GDM1 (cell line): ENCODE measurements around the gene TAS2R46.
"Not testable (repeated sequence)": the region's sequence is repeated elsewhere in the genome, so short reads cannot be mapped to it uniquely, and the experiment has no call there.

Source experiments
- DNase-seq: peaks from one replicate; lab custom pipeline; 2025; lab: John Stamatoyannopoulos, UW

Gene TAS2R46

DNA sequence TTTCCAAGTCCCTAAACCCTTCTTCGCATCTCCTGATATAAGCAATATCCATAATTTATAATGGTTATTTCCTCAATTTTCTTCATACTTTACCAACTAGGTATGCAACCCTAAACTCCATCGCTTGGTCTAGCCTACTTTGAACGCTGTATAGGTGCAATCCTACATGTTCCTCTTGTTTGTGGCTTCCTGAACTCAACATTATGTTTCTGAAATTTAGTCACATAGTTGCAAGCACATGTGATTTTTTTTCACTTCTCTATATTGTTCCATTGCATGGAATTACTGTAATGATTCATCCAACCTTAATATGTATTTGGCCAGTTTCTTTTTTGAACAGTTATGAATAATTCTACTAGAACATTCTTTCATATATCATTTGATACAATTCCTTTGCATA is 28.1 kb downstream of the TAS2R46 start:
- DNase-seq: not testable (repeated sequence)

DNA sequence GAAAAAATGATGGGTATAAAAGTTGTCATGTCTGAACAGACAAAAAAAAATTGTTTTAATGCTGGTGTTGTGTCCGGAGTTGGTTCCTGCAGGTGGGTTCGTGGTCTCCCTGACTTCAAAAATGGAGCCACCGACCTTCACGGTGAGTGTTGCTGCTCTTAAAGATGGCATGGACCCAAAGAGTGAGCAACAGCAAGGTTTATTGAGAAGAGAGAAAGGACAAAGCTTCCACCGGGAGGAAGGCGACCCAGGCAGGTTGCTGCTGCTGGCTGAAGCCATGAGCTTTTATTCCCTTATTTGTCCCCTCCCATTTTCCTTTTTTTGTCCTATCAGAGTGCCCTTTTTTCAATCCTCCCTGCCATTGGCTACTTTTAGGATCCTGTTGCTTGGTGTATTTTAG is 30.8 kb downstream of the TAS2R46 start, which contains the start of gene TAS2R31:
Gene TAS2R31 (minus strand): TSS at position 101 of the 400 bp plus-strand sequence. CDS start 72 bp downstream, at position 29.
- DNase-seq: no peak

- DNase-seq: no peak
Observed at GRCh38 chr12:11026118-11026517, 36.0 kb downstream of the TAS2R46 start.

DNA sequence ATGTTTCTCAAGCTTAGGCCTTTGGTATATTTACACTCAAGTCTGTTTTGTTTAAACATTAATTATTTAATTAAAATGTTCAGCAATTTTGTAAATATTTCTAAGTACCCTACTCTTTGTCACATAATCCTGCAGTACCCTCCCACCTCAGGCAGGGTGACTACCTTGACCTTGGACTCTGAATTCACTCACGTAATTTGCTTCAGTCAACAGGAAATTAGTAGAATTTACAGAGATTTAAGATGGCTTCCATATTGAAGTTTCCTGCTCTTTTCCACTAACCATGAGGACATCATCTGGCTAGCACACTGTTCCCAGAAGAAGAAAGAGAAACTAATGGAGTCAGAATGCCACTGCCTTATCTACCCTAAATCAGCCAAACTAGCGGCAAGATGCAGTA is 38.7 kb downstream of the TAS2R46 start:
- DNase-seq: no peak

DNA sequence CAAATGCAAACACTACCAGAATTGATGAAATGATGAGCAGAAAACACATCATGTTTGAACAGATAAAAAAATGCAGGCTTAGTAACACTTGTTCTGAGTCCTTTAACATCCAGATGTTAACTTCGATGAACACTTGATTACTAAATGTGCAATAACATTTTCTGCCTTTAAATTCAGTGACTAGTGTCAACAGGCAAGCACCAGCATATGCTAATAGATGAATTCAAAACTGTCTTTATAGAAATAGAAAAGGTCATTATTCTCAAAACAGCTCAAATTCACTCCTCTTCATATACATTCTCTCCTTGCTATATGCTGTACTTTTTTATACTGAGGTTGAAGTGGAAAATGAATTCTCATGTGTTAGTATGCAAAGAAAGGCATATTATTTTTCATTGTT is 39.6 kb downstream of the TAS2R46 start, which contains the start of gene TAS2R19:
Gene TAS2R19 (minus strand): TSS at position 101 of the 400 bp plus-strand sequence. CDS start 49 bp downstream, at position 52.
- DNase-seq: no peak

- DNase-seq: no peak
Observed at GRCh38 chr12:11016937-11017336, 45.2 kb downstream of the TAS2R46 start.

DNA sequence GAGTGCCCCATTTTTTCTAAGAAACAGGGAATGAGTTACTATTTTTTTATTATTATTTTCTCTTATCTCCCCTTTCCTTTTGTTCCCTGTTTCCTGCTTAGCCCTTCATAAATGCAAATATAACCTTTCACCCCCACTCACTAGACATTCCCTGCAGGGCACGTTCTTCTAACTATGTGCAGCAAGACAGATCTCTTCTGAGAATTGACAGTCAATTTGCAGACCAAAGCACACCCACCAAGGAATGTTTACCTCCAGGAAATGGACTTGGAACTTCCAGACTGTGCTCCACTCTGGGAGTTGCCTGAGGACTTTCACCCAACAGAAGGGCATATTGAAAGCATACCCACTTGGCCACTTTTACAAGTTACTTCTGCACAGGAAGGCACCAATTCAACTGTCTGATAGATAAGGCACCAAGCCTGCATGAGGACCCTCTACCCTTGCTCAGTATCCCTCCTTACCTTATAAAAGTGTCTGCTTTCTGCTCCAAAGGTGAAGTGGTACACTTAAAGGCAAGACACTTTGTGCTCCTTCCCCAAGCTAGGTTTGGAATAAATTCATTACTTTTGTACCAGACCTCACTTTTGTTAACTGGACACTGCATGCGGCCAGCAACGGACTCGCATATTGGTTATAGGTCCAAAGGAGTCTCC is 46.2 kb downstream of the TAS2R46 start:
- DNase-seq: no peak

GRCh38 chr12:11014234-11014633 is 47.9 kb downstream of the TAS2R46 start:
- no peak for DNase-seq
